Stomach smooth muscle (tissue), 2 donors: Measurements from ENCODE around the gene CCDC9.
A peak's percentile ranks its signal among the peaks of the same experiment; 100 is the strongest.
"Not testable (repeated sequence)": the region's sequence is repeated elsewhere in the genome, so short reads cannot be mapped to it uniquely, and the experiment has no call there.

Experiments used
- H3K27ac ChIP-seq: one replicate; pipeline ENCODE4 v1.7.0; 2013; ENCODE audit warnings: mild to moderate bottlenecking, low read length, inconsistent platforms
- H3K27me3 ChIP-seq, 2 donors: one replicate each; pipeline ENCODE4 v1.7.0; 2013; ENCODE audit warnings: low read length in 2 of 2; ENCODE audit not compliant: insufficient read depth in 2 of 2, control insufficient read depth in 1 of 2
- H3K36me3 ChIP-seq, 2 donors: one replicate each; pipeline ENCODE4 v1.7.0; 2013; ENCODE audit warnings: low read length in 2 of 2; ENCODE audit not compliant: control insufficient read depth in 2 of 2, insufficient read depth in 2 of 2
- H3K4me1 ChIP-seq: one replicate; pipeline ENCODE4 v1.7.0; 2013; ENCODE audit warnings: low read length; ENCODE audit not compliant: control insufficient read depth, insufficient read depth
- H3K4me3 ChIP-seq, 2 donors: one replicate each; pipeline ENCODE4 v1.7.0; 2013; ENCODE audit warnings: low read length in 2 of 2
- H3K9ac ChIP-seq, 2 donors: one replicate each; pipeline ENCODE4 v1.7.0; 2013; ENCODE audit warnings: low read length in 2 of 2, mild to moderate bottlenecking in 1 of 2
- H3K9me3 ChIP-seq, 2 donors: one replicate each; pipeline ENCODE4 v1.7.0; 2013; ENCODE audit warnings: low read length in 2 of 2; ENCODE audit not compliant: control insufficient read depth in 2 of 2
- donor health status: healthy.
- donor health status: Pancreatic carcinoma.

The CCDC9 gene

DNA sequence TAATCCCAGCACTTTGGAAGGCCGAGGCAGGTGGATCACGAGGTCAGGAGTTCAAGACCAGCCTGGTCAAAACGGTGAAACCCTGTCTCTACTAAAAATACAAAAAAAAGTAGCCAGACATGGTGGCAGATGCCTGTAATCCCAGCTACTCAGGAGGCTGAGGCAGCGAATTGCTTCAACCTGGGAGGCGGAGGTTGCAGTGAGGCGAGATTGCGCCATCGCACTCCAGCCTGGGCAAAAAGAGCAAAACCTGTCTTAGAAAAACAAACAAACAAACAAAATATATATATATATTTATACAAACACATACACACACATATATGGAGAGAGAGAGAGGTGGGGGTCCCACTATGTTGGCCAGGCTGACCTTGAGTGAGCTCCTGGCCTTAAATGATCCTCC lies 3.3 kb upstream of the CCDC9 start:
- H3K27ac ChIP-seq, H3K27me3 ChIP-seq, H3K9me3 ChIP-seq, H3K9ac ChIP-seq, H3K4me3 ChIP-seq, H3K36me3 ChIP-seq: not testable (repeated sequence)
- peaks cover 11% of the 10 kb centered on the region for H3K4me1 ChIP-seq

- Histone ChIP-seq H3K27ac (no peak overlapping the region), H3K4me3 (no peak overlapping the region), H3K36me3 (peaks cover 0 to 4% of the 10 kb centered on the region in 2 donors), H3K9me3 (no peaks in the 10 kb centered on the region), H3K9ac (no peak overlapping the region), H3K4me1 (peaks cover 15% of the 10 kb centered on the region), H3K27me3 (no peaks in the 10 kb centered on the region)
Measured at GRCh38 chr19:47253467-47253881, 2.9 kb upstream of the CCDC9 start.

- H3K27me3 ChIP-seq = no peaks in the 10 kb centered on the region
- H3K4me1 ChIP-seq = peaks cover 19% of the 10 kb centered on the region
- no peaks in the 10 kb centered on the region for H3K9me3 ChIP-seq
- H3K4me3 ChIP-seq = no peak overlapping the region
- no peak overlapping the region for H3K27ac ChIP-seq
- H3K36me3 ChIP-seq = peaks cover 3 to 9% of the 10 kb centered on the region in 2 donors
- no peak overlapping the region for H3K9ac ChIP-seq
Measured at GRCh38 chr19:47253970-47254369, 2.4 kb upstream of the CCDC9 start.

DNA sequence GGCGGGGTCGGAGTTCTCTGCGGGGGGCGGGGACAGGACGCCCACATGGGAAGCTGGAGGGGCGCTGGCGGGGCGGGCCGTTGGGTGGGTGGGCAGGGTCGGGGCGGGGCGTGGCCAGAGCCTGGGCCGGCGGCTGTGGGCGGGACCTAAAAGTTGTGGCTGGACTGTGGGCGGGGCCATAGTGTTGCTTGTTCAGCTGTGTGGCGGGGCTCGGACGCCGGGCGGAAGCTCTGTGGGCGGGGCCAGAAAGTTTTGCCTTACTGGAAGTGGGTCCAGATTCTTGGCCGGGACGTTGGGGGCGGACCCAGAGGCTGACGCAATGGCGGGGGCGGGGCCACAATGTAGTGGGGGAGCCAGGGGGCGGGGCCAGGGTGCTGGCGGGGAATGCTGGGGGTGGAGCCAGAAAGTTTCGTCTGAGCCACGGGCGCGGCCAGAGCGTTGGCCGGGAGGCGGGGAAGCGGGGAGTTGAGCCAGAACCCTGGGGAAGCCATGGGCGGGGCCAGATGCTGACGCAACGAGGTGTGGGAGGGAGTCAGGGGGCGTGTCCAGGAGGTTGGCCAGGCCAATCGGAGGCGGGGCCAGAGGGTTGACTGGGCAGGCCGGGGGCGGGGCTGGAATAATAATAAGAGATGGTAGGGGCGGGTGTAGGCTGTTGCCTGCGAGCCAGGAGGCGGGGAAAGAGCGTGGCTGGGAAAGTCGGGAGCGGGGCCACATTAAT lies 527 bp downstream of the CCDC9 start:
- no peak overlapping the region for H3K9ac ChIP-seq
- no peaks in the 10 kb centered on the region for H3K9me3 ChIP-seq
- H3K36me3 ChIP-seq = peaks cover 25 to 31% of the 10 kb centered on the region in 2 donors

DNA sequence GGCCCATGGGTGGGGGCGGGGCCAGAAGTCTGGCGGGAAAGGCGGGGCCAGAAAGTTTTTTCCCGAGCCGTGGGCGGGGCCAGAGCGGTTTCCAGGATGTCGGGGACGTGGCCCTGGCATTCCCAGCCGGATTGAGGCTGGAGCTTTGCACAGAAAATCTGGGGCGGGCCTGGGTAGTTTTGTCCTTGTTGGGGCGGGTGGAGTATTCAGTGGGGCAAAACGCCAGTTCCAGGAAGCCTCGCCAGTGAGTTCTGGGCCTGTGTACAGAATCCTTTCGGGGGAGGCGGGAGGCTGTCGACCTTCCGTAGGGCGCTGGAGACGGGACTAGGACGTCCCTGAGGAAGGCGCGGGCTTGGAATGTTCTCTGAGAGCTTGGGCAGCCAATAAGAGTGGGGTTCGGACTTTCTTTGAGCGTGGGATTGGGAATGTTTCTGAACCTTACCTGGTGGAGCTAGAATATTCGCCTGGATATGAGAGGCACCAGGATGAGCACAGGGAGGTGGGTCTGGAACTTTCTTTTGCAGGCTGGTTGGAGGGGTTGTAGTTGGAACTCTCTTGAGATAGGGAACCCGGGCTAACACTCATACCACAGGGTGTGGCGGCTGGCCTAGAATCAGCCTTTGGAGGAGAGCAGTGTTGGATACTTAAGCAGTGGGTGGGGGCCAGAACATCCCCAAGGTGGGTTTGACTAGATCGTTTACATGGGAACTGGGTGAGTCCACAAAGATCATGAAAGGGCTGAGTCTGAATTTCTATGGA lies 1.3 kb downstream of the CCDC9 start:
- Histone ChIP-seq H3K36me3 (peaks cover 25 to 31% of the 10 kb centered on the region in 2 donors), H3K27ac (peak overlapping the region; percentile 93), H3K9ac (peak overlapping the region; percentile 80 to 82), H3K4me1 (peaks cover 27% of the 10 kb centered on the region), H3K4me3 (peak overlapping the region; percentile 74 to 75), H3K9me3 (no peaks in the 10 kb centered on the region), H3K27me3 (no peaks in the 10 kb centered on the region)

More for the DNA sequence above, 527 bp downstream of the CCDC9 start:
- H3K27me3 ChIP-seq = no peaks in the 10 kb centered on the region
- peak overlapping the region; percentile 93 for H3K27ac ChIP-seq
- H3K4me3 ChIP-seq = peak overlapping the region in 1 of 2 donors; percentile 91
- H3K4me1 ChIP-seq = peaks cover 27% of the 10 kb centered on the region

- peaks cover 30 to 31% of the 10 kb centered on the region in 2 donors for H3K36me3 ChIP-seq
- peak overlapping the region; percentile 74 to 75 for H3K4me3 ChIP-seq
- peak overlapping the region; percentile 80 to 82 for H3K9ac ChIP-seq
- H3K4me1 ChIP-seq = peaks cover 27% of the 10 kb centered on the region
- H3K27me3 ChIP-seq = no peaks in the 10 kb centered on the region
- H3K27ac ChIP-seq = peak overlapping the region; percentile 93
- no peaks in the 10 kb centered on the region for H3K9me3 ChIP-seq
Measured at GRCh38 chr19:47258434-47258833, 2.1 kb downstream of the CCDC9 start.

DNA sequence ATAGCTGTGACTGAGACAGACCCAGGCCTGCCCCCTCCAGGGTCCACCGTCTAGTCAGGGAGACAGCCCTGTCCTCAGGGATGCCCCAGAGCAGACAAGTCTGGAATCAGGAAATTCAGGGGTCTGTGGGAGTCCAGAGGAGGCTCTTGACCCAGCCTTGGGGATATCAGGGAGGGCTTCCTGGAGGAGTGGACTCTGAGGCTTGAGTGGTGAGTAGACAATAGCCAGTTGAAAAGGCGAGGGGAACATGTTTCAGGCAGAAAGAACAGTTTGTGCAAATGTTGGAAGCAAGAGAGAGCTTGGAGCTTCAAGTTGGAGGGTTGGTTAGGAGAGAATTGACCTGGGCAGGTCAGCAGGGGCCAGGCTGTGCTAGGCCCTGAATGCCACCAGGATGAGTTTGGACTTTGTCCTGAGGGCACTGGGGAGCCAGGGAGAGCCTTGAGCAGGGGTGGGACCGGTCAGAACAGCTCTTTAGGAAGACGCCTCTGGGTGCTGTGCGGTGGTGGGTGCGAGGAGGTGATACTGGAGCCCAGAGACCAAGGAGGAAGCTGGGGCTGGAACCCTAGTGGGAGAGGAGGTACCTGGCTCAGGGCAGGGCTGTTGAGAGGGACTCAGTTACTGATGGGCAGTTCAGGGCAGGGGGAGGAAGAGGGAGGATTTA lies 2.7 kb downstream of the CCDC9 start:
- peak overlapping the region; percentile 37 for H3K27ac ChIP-seq
- peaks cover 27% of the 10 kb centered on the region for H3K4me1 ChIP-seq
- H3K4me3 ChIP-seq = no peak overlapping the region
- H3K36me3 ChIP-seq = peaks cover 30 to 31% of the 10 kb centered on the region in 2 donors
- no peaks in the 10 kb centered on the region for H3K27me3 ChIP-seq
- no peaks in the 10 kb centered on the region for H3K9me3 ChIP-seq
- H3K9ac ChIP-seq = peak overlapping the region in 1 of 2 donors; percentile 80

GRCh38 chr19:47260476-47260875 lies 4.2 kb downstream of the CCDC9 start:
- H3K27me3 ChIP-seq = no peaks in the 10 kb centered on the region
- peaks cover 38 to 43% of the 10 kb centered on the region in 2 donors for H3K36me3 ChIP-seq
- peaks cover 27% of the 10 kb centered on the region for H3K4me1 ChIP-seq
- no peak overlapping the region for H3K4me3 ChIP-seq
- peak overlapping the region; percentile 37 for H3K27ac ChIP-seq
- no peaks in the 10 kb centered on the region for H3K9me3 ChIP-seq
- no peak overlapping the region for H3K9ac ChIP-seq

DNA sequence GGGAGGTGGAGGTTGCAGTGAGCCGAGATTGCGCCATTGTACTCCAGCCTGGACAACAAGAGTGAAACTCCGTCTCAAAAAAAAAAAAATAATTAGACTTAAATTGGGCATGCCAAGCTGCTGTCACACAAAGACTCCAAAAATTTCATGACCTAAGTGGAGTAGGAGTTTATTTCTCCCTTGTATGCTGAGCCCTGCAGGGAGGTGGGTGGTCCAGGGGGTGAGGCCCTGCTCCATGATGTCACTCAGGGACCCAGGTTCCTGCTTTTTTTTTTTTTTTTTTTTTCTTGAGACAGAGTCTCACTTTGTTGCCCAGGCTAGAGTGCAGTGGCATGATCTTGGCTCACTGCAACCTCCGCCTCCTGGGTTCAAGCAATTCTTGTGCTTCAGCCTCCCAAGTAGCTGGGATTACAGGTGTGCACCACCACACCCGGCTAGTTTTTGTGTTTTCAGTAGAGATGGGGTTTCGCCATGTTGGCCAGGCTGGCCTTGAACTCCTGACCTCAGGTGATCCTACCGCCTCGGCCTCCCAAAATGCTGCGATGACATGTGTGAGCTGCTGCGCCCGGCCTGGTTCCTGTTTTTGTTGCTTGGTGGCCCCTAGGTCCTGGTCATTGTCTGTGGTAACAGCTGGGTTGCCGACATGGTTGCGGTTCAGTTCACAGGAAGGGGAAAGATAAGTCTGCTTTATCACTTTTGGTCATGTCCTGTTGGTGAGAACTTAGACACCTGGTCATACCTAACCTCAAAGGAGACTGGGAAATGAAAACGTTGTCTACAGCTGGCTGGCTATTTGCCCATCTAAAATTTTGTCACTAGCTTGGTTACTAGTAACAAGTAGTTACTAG lies 5.8 kb downstream of the CCDC9 start:
- H3K9me3 ChIP-seq, H3K27ac ChIP-seq, H3K9ac ChIP-seq, H3K4me3 ChIP-seq, H3K27me3 ChIP-seq: not testable (repeated sequence)
- Histone ChIP-seq H3K36me3 (peaks cover 45 to 51% of the 10 kb centered on the region in 2 donors), H3K4me1 (peaks cover 22% of the 10 kb centered on the region)

DNA sequence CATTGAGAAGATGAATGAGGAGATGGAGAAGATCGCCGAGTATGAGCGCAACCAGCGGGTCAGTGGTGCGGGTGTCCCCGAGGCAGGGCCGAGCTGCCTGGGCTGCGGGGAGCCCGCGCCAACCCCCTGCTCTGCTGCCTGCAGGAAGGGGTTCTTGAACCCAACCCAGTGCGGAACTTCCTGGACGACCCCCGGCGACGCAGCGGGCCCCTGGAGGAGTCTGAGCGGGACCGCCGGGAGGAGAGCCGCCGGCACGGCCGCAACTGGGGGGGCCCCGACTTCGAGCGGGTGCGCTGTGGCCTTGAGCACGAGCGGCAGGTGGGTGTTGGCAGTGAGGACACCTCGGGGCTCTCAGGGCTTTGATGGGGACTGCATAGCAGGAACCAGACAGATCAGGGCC lies 8.3 kb downstream of the CCDC9 start:
- no peak overlapping the region for H3K4me3 ChIP-seq
- no peaks in the 10 kb centered on the region for H3K27me3 ChIP-seq
- H3K9me3 ChIP-seq = no peaks in the 10 kb centered on the region
- H3K36me3 ChIP-seq = peaks cover 43 to 45% of the 10 kb centered on the region in 2 donors
- no peak overlapping the region for H3K9ac ChIP-seq
- peaks cover 2% of the 10 kb centered on the region for H3K4me1 ChIP-seq
- no peak overlapping the region for H3K27ac ChIP-seq
